GM21447 (cell line): Measurements from ENCODE around the gene CCND2.

Source experiments
- ATAC-seq: cut with Tn5 transposase; IDR thresholded peaks from one replicate; pipeline ENCODE4 v1.9.1; 2021; ENCODE audit not compliant: unreplicated experiment

Gene CCND2

DNA sequence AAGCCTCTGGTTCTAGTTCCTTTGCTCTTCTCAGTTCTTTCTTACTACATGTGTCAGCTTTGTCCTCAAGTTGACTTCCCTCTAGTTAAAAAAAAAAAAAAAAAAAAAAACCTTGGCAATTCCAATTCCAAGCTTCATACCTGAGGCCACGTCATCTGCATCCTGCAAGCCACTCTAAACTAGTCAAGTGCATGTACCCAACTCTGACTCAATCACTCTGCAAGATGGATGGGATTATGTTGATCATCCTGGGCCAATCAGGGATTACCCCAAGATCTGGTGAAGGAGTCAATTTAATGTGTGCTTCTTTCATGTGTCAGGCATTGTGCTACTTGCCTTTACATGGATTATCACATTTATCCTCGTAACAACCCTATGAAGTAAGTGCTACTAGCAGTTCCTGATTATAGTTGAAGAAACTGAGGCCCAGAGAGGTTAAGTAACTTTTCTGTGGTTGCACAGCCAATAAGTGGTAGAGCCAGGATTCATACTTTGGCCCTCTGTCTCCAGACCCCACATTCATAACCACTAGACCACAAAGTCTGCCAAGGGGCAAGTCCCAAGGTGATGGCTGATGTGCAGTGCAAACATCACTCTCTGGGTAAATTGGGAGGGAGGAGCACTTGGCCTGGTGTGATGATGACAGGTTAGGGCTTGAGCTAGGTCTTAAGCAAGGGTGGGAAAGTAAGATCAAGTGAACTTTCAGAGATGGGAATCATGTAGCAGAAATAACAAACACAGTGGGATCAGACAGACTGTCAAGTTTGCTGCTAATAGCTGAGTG is 17.3 kb upstream of the CCND2 start:
- no peak for ATAC-seq

DNA sequence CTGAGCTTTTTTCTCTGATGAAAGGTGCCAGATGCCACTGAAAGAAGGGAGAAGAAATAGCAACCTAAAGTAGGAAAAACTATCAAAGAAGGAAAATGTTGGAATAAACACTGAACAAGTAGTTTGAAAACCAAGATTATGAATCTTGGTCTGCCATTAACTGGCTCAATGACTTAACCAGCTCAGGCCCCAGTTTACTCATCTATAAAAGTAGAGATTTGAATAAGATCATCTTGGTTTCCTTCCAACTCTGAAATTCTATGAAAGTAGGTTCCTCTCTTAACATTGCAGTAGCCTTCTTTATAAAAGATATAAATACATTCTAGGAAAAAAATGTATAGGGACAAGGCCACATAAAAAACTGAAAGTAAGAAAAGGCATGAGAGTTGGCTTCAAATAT is 16.1 kb upstream of the CCND2 start:
- ATAC-seq: no peak

DNA sequence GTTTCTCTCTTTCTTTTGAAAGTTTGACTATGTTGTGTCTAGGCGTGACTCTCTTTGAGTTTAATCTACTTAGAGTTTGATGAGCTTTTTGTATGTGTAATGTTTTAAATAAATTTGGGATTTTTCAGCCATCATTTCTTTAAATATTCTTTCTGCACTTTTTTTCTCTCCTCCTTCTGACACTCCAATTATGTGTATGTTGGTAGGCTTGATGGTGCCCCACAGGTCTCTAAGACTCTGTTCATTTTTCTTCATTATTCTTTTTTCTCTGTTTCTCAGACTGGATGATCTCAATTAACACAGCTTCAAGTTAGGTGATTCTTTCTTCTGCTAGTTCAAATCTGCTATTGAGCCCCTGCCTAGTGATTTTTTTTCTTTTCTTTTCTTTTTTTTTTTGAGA is 14.5 kb upstream of the CCND2 start:
- ATAC-seq: no peak

DNA sequence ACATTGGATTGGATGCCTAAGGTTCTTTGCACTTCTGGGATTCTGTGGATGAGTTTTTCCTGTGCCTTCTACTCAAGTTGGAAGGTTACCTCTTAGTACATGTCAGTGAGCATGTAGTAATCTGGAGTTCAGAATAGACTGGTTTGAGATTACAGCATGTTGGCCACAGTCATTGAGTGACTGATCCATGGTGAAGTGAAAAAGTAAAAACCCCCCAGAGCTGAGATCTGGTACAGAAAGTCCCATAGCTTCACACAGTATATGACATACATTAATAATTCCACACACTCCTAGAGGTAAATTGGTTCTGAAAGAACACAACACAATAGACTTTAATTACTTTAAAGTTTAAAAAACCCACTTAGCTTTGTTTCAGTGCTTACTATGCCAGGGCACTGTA is 11.9 kb upstream of the CCND2 start:
- ATAC-seq: no peak

DNA sequence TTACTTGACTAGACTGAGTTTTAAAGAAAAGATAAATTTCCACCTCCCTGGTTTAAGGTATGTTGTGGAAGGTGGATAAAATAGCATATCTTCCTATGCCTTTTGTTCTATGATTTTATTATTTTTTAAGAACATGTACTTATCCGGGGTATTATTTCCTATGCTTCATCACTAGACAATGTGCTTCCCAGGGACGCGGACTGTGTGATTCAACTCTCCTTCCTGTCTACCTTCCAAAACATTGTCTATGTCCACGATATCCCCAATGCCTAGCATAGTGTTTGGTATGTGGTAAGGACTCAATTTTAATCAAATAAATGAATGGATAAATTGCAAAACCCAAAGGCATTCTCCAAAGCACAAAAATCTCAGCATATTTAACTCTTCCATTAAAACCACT is 8.3 kb upstream of the CCND2 start:
- ATAC-seq: no peak

DNA sequence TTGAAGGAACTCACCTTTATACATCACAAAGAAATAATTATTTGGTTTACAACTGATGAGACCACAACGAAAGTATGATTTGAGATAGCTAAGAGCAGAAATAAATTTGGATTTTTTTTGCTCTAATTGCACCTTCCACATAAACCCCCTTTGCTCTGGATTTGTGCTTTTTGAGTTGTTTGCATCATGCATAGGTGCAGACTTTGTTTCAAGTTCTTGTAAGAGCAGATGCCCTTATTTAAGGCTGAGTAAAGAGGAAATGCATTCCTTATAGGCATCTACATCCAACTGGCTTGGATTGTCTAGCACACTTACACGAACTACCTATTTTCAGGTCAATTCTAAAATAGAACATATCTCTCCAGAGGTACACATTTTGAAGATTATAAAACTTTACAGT is 6.6 kb upstream of the CCND2 start:
- no peak for ATAC-seq

DNA sequence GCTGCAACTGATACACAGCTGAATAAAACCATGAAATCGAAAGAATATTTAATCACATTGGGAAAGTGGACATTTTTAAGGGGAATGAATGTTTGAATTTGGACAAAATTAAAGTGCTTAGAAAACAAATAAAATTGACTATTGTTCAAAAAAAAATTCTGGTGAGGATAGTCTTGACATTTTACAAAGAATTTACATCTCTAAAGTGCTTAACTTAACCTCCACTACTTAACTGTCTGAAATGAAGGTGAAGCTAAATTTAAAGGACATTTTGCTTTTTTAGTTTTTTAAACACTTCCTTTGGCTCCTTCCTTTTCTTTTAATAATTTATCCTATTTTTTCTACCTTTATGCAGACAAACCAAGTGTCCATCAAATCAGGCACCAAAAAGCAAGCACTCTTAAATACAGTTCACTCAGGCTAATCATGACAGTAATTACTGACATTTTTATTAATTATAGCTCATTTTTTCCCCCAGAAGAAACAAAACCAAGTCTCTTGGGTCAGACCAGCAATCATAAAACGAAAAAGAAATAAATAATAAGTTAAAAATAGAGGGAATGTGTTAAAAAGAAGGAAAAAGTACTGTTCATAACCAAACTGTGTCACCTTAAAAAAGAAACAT is 5.7 kb upstream of the CCND2 start:
- no peak for ATAC-seq

DNA sequence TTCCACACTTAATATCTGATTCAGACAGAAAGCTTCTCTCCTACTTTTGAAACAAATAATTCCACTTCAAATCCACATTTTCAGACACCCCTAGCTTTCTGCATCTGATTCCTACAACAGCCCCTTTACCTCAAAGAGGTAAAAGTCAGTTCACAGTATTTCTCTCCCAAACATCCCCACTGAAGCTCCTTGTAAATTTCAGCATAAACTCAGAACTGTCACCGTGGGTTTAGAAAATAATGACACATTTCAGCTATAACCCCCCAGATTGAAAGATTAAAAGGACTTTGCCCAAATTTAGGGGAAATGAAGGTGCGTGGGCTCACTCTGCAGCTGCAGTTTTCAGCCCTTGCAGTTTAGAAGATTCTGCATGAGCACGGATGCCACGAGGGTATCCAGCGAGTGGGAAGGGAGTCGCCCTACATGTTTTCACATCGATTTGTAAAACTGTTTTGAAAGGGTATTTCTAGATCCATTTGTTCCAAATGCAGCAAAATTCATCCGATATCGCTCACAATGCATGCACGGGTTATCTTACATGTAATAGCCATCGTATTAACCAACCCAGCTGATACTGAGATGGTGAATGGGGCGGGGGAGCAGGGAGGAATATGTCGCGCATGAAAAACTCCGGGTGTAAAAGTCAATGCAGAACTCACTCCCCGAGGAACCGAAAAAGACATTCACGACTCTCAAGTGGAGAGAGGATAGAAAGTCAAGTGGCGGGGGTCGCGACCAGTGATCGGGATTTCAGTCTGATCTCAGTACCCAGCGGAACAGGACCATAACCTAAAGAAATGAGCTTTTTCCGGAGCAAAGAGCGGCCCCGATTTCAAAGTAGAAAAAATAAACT is 5.0 kb upstream of the CCND2 start:
- no peak for ATAC-seq

DNA sequence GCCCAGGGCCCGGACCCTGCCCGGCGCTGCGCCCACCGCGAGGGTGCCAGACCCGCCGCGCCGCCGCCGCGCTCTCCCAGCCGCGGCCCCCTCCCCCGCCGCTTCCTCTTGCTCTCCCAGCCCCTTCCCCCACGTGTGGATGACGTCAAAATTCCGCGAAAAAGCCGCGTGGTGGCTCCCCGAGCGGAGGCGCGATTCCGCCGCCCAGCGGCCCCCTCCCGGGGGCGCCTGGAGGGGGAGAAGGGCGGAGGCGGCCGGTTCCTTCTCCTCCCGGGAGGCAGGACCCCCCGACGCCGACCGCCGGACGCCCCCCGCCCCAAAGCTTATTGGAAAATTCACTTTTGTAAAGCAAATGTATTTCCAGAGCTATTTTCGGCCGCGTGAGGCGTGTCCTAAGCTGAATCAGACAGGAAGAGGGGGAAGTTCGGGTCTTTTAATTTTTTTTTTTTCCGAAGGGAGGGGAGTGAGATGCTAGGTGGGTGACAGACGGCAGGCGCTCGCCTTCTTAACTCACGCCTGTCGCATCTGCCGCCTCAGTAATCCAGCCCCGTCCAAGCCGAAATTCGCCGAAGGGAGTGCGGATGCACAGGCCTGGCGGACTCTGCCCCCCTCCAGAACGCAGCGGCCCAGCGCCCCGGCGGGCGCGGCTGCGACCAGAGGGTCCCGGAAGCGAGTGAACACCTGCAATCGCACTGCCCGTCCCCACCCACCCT is 4.1 kb upstream of the CCND2 start:
- ATAC-seq: peak; percentile 29

DNA sequence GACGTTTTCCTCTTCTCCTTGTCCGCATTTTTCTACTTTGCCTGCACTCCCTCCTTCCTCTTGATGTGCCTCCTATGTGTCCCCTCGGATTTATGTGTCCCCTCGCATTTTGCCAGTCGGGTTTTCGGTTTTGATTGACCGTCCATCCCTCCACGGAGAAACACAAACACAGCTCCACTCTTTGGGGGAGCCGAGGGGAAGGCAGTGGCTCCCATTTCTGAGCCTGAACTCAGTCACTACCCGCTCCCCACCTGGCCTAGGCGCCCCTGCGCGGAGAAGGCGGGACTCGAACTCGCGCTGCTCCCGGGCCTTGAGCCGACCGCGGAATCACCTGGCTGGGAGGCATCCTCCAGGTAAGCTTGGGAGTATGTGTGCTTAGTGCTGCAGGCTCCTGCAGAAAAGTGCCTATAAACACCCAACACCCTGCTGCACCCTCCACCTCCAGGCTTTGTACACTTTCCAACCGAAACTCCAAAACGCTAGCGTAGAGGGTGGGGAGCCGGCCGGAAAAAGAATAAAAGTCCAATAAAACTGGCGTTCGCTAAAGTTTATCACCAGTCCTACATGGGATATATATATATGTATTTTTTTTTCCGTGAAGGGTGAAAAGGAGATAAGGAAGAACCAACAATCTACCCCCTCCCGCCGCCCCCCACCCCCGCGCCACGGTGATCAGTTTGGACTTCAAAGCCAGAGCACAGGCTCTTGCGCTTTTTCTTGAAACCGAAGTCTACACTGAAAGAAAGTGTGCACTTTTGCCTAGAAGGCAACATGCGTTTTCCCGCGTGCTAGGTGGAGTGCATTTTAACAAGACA is 3.3 kb upstream of the CCND2 start:
- ATAC-seq: no peak

DNA sequence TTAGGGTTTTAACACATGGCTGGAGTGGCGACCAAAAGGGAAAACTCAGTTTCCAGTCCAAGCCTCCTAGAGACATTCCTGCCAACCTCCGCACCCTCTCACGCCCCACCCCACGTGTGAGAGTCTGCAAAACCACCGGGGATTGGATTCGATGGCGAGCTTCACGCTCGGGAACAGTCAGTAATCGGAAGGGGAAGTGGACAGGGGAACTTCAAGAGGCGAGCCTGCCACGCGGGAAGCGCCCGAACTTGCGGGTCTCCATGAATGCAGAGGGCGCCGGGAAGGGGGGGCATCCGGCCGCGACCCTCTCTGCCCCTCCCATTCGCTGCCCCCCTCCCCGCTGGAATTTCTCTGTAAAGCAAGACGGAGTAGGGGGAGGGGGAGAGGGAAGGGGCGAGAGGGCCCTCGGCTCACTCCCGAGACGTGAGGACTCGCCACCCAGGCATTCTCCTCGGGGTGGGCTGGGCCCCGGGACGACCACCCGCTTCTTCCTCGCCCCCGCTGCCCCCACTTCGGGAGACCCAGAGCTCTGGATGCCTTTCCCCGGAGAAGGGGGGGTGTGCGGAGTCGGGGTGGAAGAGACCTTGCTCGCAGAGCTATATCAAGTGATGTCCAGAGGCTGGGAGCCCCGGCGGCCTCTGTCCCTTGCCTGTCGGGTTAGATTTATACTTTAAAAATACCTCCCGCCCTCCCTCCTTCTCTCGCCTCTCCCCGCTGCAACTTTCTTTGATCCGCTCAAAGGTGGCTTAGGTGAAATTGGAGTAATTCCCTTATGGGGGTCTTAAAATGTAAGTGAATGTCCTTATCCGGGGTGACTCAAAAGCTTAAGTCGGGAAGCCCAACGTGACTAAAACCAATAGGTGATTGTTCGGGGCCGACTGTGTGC is 2.5 kb upstream of the CCND2 start:
- no peak for ATAC-seq

DNA sequence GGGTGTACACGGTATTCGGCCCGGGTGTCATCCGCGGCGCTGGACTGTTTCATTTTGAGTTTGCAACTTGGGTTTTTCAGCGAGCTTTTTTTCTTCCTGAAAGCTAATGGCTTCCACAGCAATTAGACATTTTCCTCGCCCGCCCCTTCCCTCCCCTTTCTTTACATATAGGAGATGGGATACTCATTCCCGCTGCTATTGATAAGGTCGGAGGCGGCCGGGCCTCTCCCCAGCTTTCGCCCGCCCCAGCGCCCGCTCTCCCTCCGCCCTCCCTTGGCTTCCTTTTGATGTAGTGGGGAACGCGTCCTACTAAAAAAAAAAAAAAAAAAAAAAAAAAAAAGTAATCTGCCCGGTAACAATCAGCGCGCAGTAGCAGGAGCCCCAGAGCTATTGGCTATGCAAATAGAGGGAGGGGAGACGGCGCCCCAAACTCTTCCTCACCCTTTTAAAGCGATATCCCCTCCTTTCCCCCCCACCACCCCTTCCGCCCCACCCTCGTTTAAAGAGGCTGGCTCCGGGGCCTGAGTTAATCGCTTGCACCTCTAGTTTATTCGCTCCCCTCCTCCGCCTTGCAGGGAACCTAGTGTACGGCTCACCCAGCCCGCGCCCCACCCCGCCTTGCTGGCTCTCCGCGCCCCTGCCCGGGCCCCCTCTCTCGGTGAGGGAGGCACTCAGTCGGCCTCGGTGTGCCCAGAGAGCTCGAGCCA is 1.7 kb upstream of the CCND2 start:
- peak; percentile 47 for ATAC-seq

DNA sequence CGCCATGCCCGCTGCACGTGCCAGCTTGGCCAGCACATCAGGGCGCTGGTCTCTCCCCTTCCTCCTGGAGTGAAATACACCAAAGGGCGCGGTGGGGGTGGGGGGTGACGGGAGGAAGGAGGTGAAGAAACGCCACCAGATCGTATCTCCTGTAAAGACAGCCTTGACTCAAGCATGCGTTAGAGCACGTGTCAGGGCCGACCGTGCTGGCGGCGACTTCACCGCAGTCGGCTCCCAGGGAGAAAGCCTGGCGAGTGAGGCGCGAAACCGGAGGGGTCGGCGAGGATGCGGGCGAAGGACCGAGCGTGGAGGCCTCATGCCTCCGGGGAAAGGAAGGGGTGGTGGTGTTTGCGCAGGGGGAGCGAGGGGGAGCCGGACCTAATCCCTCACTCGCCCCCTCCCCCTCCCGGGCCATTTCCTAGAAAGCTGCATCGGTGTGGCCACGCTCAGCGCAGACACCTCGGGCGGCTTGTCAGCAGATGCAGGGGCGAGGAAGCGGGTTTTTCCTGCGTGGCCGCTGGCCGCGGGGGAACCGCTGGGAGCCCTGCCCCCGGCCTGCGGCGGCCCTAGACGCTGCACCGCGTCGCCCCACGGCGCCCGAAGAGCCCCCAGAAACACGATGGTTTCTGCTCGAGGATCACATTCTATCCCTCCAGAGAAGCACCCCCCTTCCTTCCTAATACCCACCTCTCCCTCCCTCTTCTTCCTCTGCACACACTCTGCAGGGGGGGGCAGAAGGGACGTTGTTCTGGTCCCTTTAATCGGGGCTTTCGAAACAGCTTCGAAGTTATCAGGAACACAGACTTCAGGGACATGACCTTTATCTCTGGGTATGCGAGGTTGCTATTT is 914 bp upstream of the CCND2 start:
- ATAC-seq: peak; percentile 3

DNA sequence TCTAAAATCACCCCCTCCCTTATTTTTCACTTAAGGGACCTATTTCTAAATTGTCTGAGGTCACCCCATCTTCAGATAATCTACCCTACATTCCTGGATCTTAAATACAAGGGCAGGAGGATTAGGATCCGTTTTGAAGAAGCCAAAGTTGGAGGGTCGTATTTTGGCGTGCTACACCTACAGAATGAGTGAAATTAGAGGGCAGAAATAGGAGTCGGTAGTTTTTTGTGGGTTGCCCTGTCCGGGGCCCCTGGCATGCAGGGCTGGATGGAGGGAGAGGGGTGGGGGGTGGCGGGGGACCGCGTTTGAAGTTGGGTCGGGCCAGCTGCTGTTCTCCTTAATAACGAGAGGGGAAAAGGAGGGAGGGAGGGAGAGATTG is 300 bp upstream of the CCND2 start:
- ATAC-seq: no peak

DNA sequence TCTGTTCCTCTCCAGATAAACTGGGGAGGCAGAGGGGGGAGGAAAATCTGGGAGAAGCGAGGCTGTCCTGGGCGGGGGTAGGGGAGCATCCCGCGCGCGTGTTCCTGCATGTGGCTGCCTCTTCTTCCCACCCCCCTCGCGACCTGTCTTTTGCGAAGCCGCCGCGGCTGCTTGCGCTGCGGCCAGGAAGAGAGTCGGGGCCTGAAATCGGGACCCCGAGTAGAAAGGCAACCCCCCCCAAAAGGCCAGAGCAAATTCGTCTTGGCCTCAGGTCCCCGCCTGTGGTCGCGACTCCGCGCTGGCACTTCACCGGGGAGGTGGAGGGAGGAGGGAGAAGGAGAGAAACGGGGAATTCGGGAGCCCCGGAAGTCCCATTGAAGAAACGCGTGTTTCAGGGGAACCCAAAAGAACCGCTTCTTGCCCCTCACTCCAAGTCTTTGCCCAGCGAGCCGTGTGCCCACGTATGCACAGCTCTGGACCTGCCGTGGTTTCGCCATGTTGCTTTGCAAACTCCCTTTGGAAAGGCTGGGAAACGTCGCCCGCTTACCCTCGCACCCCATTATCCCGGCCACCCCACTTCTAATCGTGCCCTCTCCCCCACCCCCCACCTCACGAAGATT is 944 bp downstream of the CCND2 start:
- ATAC-seq: no peak

DNA sequence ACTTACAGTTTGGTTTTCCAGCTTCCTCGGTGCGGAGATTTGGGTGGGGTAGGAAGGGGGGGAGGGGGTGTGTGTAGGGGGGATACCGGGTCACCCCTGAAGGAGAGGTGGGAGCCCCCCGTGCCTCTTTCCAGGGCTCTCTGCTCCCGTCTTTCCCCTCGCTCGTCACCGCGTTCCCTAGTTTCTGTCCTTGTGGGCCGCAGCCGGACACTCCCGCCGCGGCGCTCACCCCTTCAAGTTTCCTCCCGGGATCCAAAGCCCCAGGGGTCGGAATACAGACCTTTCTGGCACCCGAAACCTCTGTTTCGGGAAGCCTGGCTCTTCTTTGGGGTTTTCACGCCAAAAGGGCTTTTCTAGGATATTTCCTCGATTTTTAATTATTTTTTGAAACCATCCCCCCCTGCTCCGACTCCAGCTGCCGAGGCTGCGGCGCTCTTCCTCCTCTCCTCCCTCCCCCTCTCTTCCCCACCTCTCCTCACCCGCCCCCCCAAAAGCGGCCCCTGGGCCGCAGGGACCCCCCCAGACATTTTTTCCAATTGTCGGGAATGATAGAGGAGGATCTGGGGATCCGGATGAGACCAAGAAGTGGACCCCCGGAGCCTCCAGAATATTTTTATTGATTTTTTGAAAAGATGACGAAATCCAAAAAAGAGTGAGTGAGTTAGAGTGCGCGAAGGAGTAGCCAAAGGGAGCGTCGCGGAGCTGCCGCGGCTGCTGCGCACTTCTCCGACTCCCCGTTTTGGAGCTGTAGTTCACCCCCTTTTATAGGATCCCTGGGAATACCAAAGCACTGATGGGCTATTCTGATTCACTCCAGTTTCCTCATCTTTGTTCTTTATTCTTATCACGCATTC is 1.7 kb downstream of the CCND2 start:
- no peak for ATAC-seq

DNA sequence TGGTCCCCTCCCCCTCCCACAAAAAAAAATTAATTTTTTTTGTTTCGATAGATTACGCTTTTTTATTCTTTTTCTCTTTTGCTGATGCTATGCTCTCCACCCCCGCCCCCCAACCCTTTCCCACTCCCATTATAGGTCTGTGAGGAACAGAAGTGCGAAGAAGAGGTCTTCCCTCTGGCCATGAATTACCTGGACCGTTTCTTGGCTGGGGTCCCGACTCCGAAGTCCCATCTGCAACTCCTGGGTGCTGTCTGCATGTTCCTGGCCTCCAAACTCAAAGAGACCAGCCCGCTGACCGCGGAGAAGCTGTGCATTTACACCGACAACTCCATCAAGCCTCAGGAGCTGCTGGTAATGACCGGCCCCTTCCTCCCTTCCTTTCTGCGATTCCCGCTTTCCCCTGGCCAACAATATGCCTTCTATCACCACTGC is 2.3 kb downstream of the CCND2 start:
- no peak for ATAC-seq
